Kidney (tissue), 22 donors: ENCODE measurements around the gene ZNF689. TPM values are rescaled to one million over a fixed set of nuclear protein-coding genes. Genes with fewer than 3 reads are reported as not detected.

Experiments
- DNase-seq, 5 donors: peaks; one replicate each; pipeline ENCODE4 v3.0.0-alpha.2; 2013 to 2020
- FAIRE-seq: peaks from 2 replicates; lab custom pipeline; 2012; peaks lifted over from hg19 to GRCh38; lab: Jason Lieb, UNC
- H3K27ac ChIP-seq, 2 donors: one replicate each; pipeline ENCODE4 v1.7.0; 2013; ENCODE audit warnings: low read depth in 2 of 2, low read length in 2 of 2, inconsistent platforms in 1 of 2
- H3K27me3 ChIP-seq: one replicate; pipeline ENCODE4 v1.7.1; 2013; ENCODE audit warnings: low read length, inconsistent platforms; ENCODE audit not compliant: control insufficient read depth, insufficient read depth
- H3K36me3 ChIP-seq, 3 donors: one replicate each; pipeline versions ENCODE4 v1.7.0 to v1.7.1; 2013; ENCODE audit warnings: low read length in 3 of 3, control low read depth in 1 of 3, inconsistent platforms in 1 of 3; ENCODE audit not compliant: insufficient read depth in 3 of 3, control insufficient read depth in 2 of 3
- H3K4me1 ChIP-seq, 3 donors: one replicate each; pipeline versions ENCODE4 v1.7.0 to v1.7.1; 2013; ENCODE audit warnings: low read length in 3 of 3, inconsistent platforms in 1 of 3, low read depth in 1 of 3; ENCODE audit not compliant: control insufficient read depth in 2 of 3, insufficient read depth in 2 of 3
- H3K4me3 ChIP-seq, 3 donors: one replicate each; pipeline versions ENCODE4 v1.7.0 to v1.8.1; 2013; ENCODE audit warnings: low read length in 3 of 3, control low read depth in 1 of 3, inconsistent platforms in 1 of 3
- H3K9ac ChIP-seq, 3 donors: one replicate each; pipeline versions ENCODE4 v1.7.0 to v1.7.1; 2013; ENCODE audit warnings: low read length in 3 of 3, control low read depth in 1 of 3, inconsistent platforms in 1 of 3
- H3K9me3 ChIP-seq, 3 donors: one replicate each; pipeline versions ENCODE4 v1.7.0 to v1.7.1; 2013; ENCODE audit warnings: low read length in 3 of 3, control low read depth in 1 of 3, inconsistent platforms in 1 of 3; ENCODE audit not compliant: control insufficient read depth in 2 of 3, insufficient read depth in 1 of 3
- CTCF ChIP-seq: IDR thresholded peaks from 3 replicates; pipeline ENCODE4 v1.5.1; 2012; ENCODE audit warnings: mild to moderate bottlenecking, moderate library complexity, borderline replicate concordance; ENCODE audit not compliant: insufficient read depth; ENCODE audit errors: extremely low read depth
- intact Hi-C: fragments of 100-400 bp; cut with DNase I; formaldehyde crosslinking; loops from one replicate; pipeline ENCODE4 v1.11.1; 2022
- long read RNA-seq, 10 donors: library from polyadenylated mRNA in 1 of 10; unstranded in 1 of 10; transcript quantifications; one replicate each; pipeline ENCODE4 v2.0.0 and lab custom pipeline, GENCODE V29; 2021 to 2026
- polyA plus RNA-seq: library from polyadenylated mRNA; stranded (reverse); fragments of 350-450 nt; fragmentation: Illumina TruSeq; extraction: RNeasy Lipid Tissue Mini Kit (QIAGEN cat#74804); gene quantifications from one replicate; pipeline ENCODE4 v1.2.3, GENCODE V29; 2014; ENCODE audit warnings: low read depth, low replicate concordance; ENCODE audit not compliant: insufficient read depth
- total RNA-seq: library from RNA; stranded (reverse); fragmentation: NEBNext Ultra II Directional; extraction: Animal tissue kit (Norgen Biotek cat#: 25700); gene quantifications from one replicate; pipeline ENCODE4 v1.2.1, GENCODE V29; 2021
- donor health status: control.
- donor health status: control.
- donor health status: control.
- donor health status: control.
- donor health status: control.
- donor health status: DM: yes; HTN: yes; CAD: no.
- donor health status: Normal renal cell carcinoma (clear cell type).

ZNF689 gene
- total RNA-seq (9.0 TPM), polyA plus RNA-seq (3.9 TPM)
- long read RNA-seq, donor 1, transcript ZNF689-201 (3 exons, 3,547 nt) = major isoform, 7 of 7 reads
- long read RNA-seq, donor 1, partial matches to known transcripts = 0 of 7 reads
- long read RNA-seq, donor 1, other reads (novel, unspliced or antisense) = 0 of 7 reads
- long read RNA-seq, donor 2, partial matches to known transcripts = 0 of 3 reads
- long read RNA-seq, donor 2, other reads (novel, unspliced or antisense) = 0 of 3 reads
- long read RNA-seq, donor 3, transcript ZNF689-201 (3 exons, 3,547 nt) = major isoform, 5 of 11 reads
- long read RNA-seq, donor 3, partial matches to known transcripts = 0 of 11 reads
- long read RNA-seq, donor 3, other reads (novel, unspliced or antisense) = 6 of 11 reads
- long read RNA-seq, donor 4, partial matches to known transcripts = 0 of 4 reads
- long read RNA-seq, donor 4, other reads (novel, unspliced or antisense) = 0 of 4 reads
- long read RNA-seq, donor 5, partial matches to known transcripts = 0 of 1 reads
- long read RNA-seq, donor 5, other reads (novel, unspliced or antisense) = 0 of 1 reads
- long read RNA-seq, donor 6 = 0 reads
- long read RNA-seq, donor 7, transcript ZNF689-201 (3 exons, 3,547 nt) = major isoform, 9 of 13 reads
- long read RNA-seq, donor 7, partial matches to known transcripts = 0 of 13 reads
- long read RNA-seq, donor 7, other reads (novel, unspliced or antisense) = 4 of 13 reads
- long read RNA-seq, donor 8, partial matches to known transcripts = 6 of 10 reads
- long read RNA-seq, donor 8, other reads (novel, unspliced or antisense) = 0 of 10 reads
- long read RNA-seq, donor 9, partial matches to known transcripts = 0 of 1 reads
- long read RNA-seq, donor 9, other reads (novel, unspliced or antisense) = 0 of 1 reads
- long read RNA-seq, donor 10, partial matches to known transcripts = 0 of 4 reads
- long read RNA-seq, donor 10, other reads (novel, unspliced or antisense) = 0 of 4 reads

GRCh38 chr16:30609926-30610839 is at the start of gene ZNF689:
Gene ZNF689 (minus strand): TSS chr16:30610389. CDS start chr16:30610041, 348 bp downstream.
- peak; percentile 88 for FAIRE-seq
- Histone ChIP-seq H3K36me3 (peaks cover 0 to 13% (median 2%) of the 10 kb centered on the region in 3 donors), H3K9ac (peak within 1 kb of the TSS; percentile 84 to 100 (median 94)), H3K4me3 (peak within 1 kb of the TSS; percentile 87 to 96 (median 93)), H3K4me1 (peaks cover 0 to 17% (median 9%) of the 10 kb centered on the region in 3 donors), H3K27me3 (no peaks in the 10 kb centered on the region), H3K27ac (peak within 1 kb of the TSS; percentile 85 to 97), H3K9me3 (no peaks in the 10 kb centered on the region)
- DNase-seq = peak; percentile 97 to 99 (median 98)
- intact Hi-C loops = no loop called here
- TF ChIP-seq CTCF = no peak

- FAIRE-seq = no peak
- Histone ChIP-seq H3K4me3 (peak overlapping the region; percentile 85 to 96 (median 94)), H3K4me1 (peaks cover 3 to 34% (median 21%) of the 10 kb centered on the region in 3 donors), H3K27ac (peak overlapping the region; percentile 100), H3K27me3 (no peaks in the 10 kb centered on the region), H3K9ac (peak overlapping the region; percentile 42 to 96 (median 85)), H3K36me3 (peaks cover 13 to 55% (median 25%) of the 10 kb centered on the region in 3 donors), H3K9me3 (no peaks in the 10 kb centered on the region)
- intact Hi-C loops = no loop called here
- peak in 4 of 5 donors; percentile 96 to 99 (median 98) for DNase-seq
- TF ChIP-seq CTCF = peak; percentile 15
Observed at GRCh38 chr16:30658731-30659506, 48.7 kb upstream of the ZNF689 start.
